WI38 (cell line): ENCODE data around the gene SPAG16.

Experiments
- H3K4me3 ChIP-seq: 2 replicates; pipeline ENCODE4 v1.5.1; 2011; ENCODE audit warnings: low read depth, mild to moderate bottlenecking, control low read depth, low read length
- CTCF ChIP-seq: IDR thresholded peaks from 2 replicates; pipeline ENCODE4 v1.5.1; 2012; ENCODE audit warnings: low read depth, mild to moderate bottlenecking, control low read depth, low read length

Gene SPAG16

GRCh38 chr2:213285404-213285803 lies 1.1 kb downstream of the SPAG16 start:
- peak overlapping the region; percentile 85 for H3K4me3 ChIP-seq
- no peak for TF ChIP-seq CTCF

GRCh38 chr2:213286161-213286560 lies 1.9 kb downstream of the SPAG16 start:
- no peak overlapping the region for H3K4me3 ChIP-seq
- TF ChIP-seq CTCF, result no peak

- no peak for TF ChIP-seq CTCF
- H3K4me3 ChIP-seq, result no peak overlapping the region
These were observed 4.8 kb downstream of the SPAG16 start for GRCh38 chr2:213288913-213289700.

GRCh38 chr2:213290501-213290900 lies 6.2 kb downstream of the SPAG16 start:
- TF ChIP-seq CTCF, result no peak
- H3K4me3 ChIP-seq, result no peak overlapping the region

- H3K4me3 ChIP-seq, result no peak overlapping the region
- no peak for TF ChIP-seq CTCF
These were observed 12.0 kb downstream of the SPAG16 start for GRCh38 chr2:213296270-213296669.

- TF ChIP-seq CTCF, result no peak
- no peak overlapping the region for H3K4me3 ChIP-seq
These were observed 22.2 kb downstream of the SPAG16 start for GRCh38 chr2:213306316-213306942.

- H3K4me3 ChIP-seq, result no peak overlapping the region
- no peak for TF ChIP-seq CTCF
These were observed 31.1 kb downstream of the SPAG16 start for GRCh38 chr2:213315168-213315876.
